Left ventricle myocardium superior (tissue), 1 donor: Measurements from ENCODE around the gene DNAH10. TPM values are rescaled to one million over a fixed set of nuclear protein-coding genes. Genes with fewer than 3 reads are reported as not detected.
A peak's percentile ranks its signal among the peaks of the same experiment; 100 is the strongest.

Experiments used
- ATAC-seq: fragments of 200-7000 bp; cut with Tn5 transposase; one replicate; pipeline ENCODE4 v1.9.1; 2020; ENCODE audit warnings: mild to moderate bottlenecking, moderate library complexity
- DNase-seq: peaks from one replicate; pipeline ENCODE4 v3.0.0-alpha.2; 2020
- intact Hi-C: fragments of 100-400 bp; cut with micrococcal nuclease; formaldehyde crosslinking; loops from one replicate; pipeline ENCODE4 v1.11.0; 2022
- total RNA-seq: library from RNA; stranded (reverse); fragmentation: NEBNext Ultra II Directional; extraction: Animal tissue kit (Norgen Biotek cat#: 25700); gene quantifications from one replicate; pipeline ENCODE4 v1.2.1, GENCODE V29; 2021
- donor health status: DM: no; HTN: yes; CAD: no; lungs with severe emphysema.

Gene DNAH10
- total RNA-seq, 1 donor from 2014 or later: 0.25 TPM

DNA sequence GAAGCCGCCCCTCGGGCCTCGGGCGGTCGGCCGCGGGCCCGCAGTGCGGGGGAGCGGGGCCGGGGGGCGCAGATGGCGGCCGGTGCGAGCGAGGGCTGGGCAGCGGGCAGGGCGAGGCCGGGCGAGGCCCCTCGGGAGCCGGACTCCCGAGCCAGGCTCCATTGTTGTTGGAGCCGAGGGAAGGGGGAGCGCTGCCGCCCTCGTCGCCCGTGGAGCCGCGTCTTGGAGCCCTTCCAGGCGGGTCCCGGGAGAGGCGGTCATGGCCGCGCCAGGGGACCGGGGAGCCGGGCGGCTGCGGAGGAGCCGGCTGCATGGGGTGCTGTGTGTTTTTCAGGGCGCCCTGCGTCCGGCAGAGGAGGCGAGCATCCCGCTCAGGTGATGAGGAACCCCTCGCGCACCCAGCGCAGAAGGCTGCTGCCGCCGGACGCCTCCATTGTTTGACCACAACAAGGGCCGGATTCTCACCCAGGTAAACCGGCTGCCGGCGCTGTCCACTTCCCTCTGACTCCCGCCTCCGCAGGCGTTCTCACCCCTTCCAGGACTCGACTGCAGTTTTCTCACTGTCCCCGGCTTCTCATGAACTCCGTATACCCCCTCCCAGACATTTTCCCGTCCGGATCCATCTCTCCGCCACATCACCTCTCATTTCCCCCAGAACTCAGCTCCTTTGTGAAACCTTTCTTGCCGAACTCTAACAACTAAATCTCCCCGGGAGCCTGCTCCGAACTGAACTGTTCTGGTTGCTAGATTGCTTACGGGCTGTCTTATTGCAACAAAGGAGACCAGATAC, 211.6 kb downstream of the DNAH10 start:
- DNase-seq (peak; percentile 75), ATAC-seq (peak; percentile 11)
- intact Hi-C loops: no loop called here

DNA sequence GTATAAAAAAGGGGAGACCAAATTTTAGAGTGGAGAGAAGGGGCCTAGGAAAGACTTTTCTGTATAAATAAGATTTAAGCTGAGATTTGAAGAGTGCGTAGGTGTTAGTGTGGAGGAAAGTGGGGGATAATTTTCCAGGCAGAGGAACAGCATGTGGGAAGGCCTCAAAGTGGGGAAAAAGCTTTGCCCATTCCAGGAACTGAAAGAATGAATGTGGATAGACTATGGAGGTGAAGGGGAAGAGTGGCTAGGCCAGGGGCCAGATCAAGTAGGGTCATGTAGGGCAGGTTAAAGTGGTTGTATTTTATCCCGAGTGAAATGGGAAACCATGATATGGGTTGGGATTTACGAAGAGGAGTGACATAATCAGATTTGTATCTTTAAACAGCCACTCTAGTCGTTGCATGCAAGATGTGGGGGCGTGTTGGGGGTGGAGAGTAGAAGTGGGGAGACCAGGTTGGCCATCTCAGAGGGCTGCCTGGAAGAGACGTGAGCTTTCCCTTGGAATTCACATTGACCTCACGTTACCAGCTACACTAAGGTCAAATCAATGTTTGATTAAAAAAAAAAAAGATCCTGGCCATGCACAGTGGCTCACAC, 214.2 kb downstream of the DNAH10 start:
- no peak for ATAC-seq
- intact Hi-C loops: no loop called here
- no peak for DNase-seq

DNA sequence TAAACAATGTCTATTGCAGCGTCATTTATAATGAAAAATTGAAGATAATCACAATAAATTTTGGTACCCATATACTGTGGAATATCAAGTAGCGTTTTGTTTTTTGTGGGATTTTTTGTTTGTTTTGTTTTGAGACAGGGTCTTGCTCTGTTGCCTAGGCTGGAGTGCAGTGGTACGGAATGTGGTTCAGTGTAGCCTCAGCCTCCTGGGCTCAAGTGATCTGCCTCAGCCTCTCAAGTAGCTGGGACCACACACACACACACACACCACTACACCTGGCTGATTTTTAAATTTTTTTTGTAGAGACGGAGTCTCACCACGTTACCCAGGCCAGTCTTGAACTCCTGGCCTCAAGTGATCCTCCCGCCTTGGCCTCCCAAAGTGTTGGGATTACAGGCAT, 217.5 kb downstream of the DNAH10 start:
- ATAC-seq: no peak
- intact Hi-C loops: no loop called here
- no peak for DNase-seq

- ATAC-seq: no peak
- intact Hi-C loops: loop anchor here (10.0 kb wide), 1 partner anchor 77 kb away; no protein-coding TSS in a partner anchor
- DNase-seq: no peak
Observed at GRCh38 chr12:123982269-123982668, 220.2 kb downstream of the DNAH10 start.

DNA sequence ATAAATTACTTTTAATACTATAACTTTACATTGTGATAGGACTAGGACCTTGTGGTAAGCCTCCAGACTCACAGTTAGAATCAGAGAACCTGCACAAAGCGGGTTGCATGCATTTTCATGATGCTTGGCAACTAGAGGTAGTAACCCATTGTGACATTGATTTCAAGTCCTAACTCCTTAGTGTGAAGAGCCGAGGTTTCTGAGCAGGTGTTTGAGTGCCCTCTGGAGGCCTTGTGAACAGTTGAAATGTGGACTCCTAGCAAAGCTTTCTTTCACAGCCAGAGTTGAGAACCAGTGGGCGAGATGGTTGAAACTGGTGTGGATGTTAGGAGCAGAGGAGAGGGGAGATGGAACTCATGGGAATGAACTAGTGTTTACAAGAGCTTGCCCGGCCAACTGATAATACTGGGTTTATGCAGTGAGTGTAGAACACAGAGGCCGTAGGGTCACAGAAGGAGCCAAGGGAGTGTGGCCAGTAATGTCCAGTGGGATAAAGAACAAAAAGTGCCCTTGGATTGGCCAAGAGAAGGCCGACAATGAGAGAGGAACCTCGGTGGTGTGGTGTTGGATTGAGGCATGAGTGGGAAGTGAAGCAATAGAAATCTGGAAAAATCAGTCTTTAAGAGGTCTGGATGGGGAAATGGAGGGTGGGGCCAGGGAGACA, 221.9 kb downstream of the DNAH10 start:
- DNase-seq (peak; percentile 39), ATAC-seq (peak; percentile 77)
- intact Hi-C loops: loop anchor here (10.0 kb wide), 1 partner anchor 79 kb away; no protein-coding TSS in a partner anchor

GRCh38 chr12:123984903-123985302, 222.8 kb downstream of the DNAH10 start:
- peak; percentile 14 for ATAC-seq
- intact Hi-C loops: loop anchor here (10.0 kb wide), 1 partner anchor 80 kb away; no protein-coding TSS in a partner anchor
- DNase-seq: no peak

Other genes starting within 250 kb of the DNAH10 start
- gene RILPL1, start 228.6 kb upstream of the DNAH10 start, total RNA-seq: 116 TPM
- gene TMED2, start 177.7 kb upstream of the DNAH10 start, total RNA-seq: 151 TPM
- 7.4 TPM for gene DDX55, start 160.2 kb upstream of the DNAH10 start, total RNA-seq
- 27.5 TPM for gene EIF2B1, start 128.6 kb upstream of the DNAH10 start, total RNA-seq
- 12.2 TPM for gene GTF2H3, start 128.5 kb upstream of the DNAH10 start, total RNA-seq
- 3.7 TPM for gene TCTN2, start 91.2 kb upstream of the DNAH10 start, total RNA-seq
- 11.5 TPM for gene ATP6V0A2, start 49.9 kb upstream of the DNAH10 start, total RNA-seq
- 54.0 TPM for gene CCDC92, start 210.5 kb downstream of the DNAH10 start, total RNA-seq
- 85.2 TPM for gene ZNF664, start 210.9 kb downstream of the DNAH10 start, total RNA-seq